ENCODE results near the gene CYB561D1.

Gene CYB561D1

GRCh38 chr1:109530457-109531087 lies 36.7 kb downstream of the CYB561D1 start:
- no peak for DNase-seq (ENCODE audit: low read depth)

GRCh38 chr1:109531380-109531779 lies 37.5 kb downstream of the CYB561D1 start:
- no peak for DNase-seq (ENCODE audit: low read depth)

- no peak for DNase-seq (ENCODE audit: low read depth)
Measured at GRCh38 chr1:109531826-109532364, 38.0 kb downstream of the CYB561D1 start.

GRCh38 chr1:109532365-109533136 lies 38.7 kb downstream of the CYB561D1 start:
- DNase-seq (ENCODE audit: low read depth) = peak; percentile 88

GRCh38 chr1:109534307-109534858 lies 40.5 kb downstream of the CYB561D1 start:
- DNase-seq (ENCODE audit: low read depth) = no peak

DNA sequence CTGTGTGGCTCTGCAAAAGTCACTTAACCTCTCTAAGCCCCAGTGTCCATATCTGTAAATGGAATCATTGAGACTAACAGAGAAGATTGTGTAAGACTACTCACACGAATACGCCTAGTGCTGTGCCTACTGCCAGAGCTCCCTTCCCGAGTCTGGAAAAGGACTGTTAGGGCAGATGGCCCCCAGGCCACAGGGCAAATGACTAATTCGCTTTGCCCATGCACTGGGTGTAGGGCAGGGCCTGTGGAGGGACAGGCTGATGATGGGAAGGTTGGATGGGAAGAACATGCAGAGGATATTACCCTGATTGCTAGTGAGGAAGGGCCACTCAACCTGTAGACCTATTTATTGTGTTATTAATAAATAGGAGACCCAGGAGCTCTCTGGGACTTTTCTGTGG lies 41.6 kb downstream of the CYB561D1 start:
- DNase-seq (ENCODE audit: low read depth) = no peak

DNA sequence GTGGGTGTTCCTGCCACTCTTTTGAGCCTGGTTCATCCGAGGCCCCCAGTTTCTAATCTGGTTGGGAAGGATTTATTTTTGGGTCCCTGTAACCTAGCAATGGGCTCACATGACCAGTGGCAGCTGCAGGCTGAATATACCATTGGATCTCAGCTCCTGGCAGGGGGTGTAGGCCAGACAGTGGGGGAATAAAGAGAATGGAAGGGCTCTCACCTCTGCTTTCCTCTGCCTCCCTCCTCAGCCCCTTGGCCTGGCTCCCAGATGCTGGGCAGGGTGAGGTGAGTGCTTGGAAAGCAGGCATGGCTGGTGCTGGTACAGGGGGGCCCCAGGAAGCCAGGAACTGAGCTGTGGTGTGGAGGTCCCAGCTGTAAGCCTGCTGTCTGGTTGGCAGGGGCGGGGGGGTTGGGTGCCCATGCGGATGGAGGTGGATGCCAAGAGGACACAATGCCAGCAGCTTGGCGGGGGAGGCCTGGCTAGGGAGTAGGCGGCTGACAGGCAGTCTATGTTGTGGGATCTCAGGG lies 42.1 kb downstream of the CYB561D1 start:
- no peak for DNase-seq (ENCODE audit: low read depth)

- DNase-seq (ENCODE audit: low read depth) = no peak
Measured at GRCh38 chr1:109537450-109538178, 43.7 kb downstream of the CYB561D1 start.

DNA sequence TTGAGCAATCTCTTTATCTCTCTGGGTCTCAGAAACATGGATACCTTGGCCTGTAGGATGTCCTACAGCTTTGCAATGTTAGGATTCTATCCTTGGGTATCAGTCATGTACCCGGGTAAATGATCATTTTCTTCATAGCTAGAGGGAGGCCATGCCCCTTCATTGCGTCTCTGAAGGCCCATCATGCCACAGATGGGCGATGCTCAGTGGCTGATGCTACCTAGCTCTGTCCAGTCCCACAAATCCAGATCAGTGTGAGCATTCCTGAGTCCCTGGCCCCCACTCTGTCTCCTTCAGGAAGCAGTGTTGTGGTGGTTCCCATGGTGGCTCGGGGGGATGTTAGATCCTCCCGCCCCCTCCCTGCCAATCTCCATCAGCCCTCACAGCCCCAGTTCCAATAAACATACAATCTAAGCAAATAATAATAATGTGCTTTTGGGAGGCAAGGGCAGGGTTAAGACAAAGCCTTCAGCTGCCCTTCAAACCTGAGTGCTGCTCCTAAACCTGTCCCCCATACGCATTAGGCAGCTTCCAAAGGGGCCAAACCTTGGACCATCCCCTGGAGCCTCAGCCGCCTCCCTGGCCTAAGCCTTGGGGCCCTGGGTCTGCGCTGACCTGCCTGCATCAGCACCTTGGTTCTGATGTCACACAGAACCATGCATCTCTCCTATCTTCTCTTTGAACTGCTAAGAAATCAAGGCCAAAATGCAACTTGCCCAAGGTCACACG lies 45.1 kb downstream of the CYB561D1 start:
- no peak for DNase-seq (ENCODE audit: low read depth)

GRCh38 chr1:109539676-109540075 lies 45.8 kb downstream of the CYB561D1 start, which contains the start of gene GPR61:
GPR61 (plus strand) TSS chr1:109539872; CDS start chr1:109543023, 3,151 bp downstream.
- no peak for DNase-seq (ENCODE audit: low read depth)

DNA sequence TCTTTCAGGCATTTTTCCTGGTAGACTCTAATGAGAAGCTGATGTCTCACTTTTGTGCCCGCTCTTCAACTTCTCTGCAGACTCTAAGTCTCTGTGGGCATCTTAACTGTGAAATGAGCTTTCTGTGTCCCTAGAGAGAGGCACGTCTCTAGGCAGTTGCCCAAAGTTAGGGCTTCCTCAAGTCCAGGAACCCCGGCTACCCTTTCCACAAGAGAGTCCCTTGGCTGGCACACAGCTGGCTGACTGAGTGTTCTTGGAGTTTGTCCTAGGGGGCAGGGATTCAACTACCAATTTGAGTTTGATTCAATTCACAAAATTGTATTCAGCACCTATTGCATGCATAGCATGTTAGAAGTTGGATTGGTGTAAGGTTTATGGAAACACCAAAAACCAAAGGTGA lies 47.2 kb downstream of the CYB561D1 start:
- no peak for DNase-seq (ENCODE audit: low read depth)

DNA sequence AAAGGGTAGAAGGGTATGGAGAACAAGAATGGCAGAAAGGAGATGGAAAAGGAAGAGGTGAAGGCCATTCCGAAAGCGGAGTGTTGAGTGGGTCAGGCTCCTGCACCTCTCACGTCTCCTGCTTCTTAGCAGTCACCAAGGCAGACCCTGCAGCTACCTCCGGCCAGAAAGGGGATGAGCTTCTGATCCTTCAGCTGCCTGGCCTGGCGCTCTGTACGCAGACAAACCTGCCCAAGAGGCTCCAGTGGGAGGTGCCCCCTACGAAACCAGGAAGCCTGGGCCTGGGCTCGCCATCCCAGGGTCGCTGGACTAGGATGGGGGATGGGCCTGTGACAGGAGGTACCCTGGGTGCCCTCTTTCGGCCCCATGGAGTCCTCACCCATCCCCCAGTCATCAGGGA lies 48.8 kb downstream of the CYB561D1 start:
- DNase-seq (ENCODE audit: low read depth) = no peak

DNA sequence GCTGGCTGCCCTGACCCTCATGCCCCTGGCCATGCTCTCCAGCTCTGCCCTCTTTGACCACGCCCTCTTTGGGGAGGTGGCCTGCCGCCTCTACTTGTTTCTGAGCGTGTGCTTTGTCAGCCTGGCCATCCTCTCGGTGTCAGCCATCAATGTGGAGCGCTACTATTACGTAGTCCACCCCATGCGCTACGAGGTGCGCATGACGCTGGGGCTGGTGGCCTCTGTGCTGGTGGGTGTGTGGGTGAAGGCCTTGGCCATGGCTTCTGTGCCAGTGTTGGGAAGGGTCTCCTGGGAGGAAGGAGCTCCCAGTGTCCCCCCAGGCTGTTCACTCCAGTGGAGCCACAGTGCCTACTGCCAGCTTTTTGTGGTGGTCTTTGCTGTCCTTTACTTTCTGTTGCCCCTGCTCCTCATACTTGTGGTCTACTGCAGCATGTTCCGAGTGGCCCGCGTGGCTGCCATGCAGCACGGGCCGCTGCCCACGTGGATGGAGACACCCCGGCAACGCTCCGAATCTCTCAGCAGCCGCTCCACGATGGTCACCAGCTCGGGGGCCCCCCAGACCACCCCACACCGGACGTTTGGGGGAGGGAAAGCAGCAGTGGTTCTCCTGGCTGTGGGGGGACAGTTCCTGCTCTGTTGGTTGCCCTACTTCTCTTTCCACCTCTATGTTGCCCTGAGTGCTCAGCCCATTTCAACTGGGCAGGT lies 49.5 kb downstream of the CYB561D1 start:
- no peak for DNase-seq (ENCODE audit: low read depth)

- no peak for DNase-seq (ENCODE audit: low read depth)
Measured at GRCh38 chr1:109543988-109544735, 50.3 kb downstream of the CYB561D1 start.

DNA sequence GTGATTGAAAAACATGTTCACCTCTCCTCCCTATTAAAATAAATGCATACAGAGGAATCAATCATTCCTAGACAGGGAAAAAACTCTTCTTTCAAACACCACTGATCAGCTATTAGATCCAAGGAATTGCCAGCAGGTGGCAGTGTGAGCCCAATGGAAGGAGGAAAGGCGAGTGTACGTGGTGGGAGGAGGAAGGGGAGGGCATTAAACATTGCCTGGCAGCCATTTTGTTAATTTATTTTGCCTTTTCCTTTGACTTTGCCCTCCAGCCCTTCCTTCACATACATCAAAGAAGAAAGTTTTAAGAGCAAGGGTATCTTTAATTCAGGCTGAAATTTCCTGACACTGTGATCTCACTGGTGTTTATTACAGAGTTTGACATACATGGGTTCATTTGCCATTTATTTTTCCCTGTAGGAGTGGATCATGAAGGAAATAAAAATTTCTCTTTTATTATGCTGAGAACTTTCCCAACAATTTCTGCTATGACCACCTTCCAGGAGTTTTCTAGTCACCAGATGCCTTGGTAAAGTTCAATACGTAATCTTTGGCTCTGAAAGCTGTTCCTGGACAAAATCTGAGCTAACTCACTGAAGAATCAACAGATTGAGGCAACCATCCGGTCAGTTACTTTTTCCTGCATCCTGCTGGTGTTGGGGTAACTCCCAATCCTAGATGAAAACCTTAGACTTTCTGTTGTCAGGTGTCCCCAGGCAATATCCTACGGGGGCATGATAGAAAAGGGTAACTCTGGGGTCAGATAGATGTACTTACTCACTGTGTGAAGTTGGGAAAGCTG lies 52.6 kb downstream of the CYB561D1 start:
- peak; percentile 85 for DNase-seq (ENCODE audit: low read depth)

GRCh38 chr1:109547463-109548320 lies 53.8 kb downstream of the CYB561D1 start:
- DNase-seq (ENCODE audit: low read depth) = no peak

DNA sequence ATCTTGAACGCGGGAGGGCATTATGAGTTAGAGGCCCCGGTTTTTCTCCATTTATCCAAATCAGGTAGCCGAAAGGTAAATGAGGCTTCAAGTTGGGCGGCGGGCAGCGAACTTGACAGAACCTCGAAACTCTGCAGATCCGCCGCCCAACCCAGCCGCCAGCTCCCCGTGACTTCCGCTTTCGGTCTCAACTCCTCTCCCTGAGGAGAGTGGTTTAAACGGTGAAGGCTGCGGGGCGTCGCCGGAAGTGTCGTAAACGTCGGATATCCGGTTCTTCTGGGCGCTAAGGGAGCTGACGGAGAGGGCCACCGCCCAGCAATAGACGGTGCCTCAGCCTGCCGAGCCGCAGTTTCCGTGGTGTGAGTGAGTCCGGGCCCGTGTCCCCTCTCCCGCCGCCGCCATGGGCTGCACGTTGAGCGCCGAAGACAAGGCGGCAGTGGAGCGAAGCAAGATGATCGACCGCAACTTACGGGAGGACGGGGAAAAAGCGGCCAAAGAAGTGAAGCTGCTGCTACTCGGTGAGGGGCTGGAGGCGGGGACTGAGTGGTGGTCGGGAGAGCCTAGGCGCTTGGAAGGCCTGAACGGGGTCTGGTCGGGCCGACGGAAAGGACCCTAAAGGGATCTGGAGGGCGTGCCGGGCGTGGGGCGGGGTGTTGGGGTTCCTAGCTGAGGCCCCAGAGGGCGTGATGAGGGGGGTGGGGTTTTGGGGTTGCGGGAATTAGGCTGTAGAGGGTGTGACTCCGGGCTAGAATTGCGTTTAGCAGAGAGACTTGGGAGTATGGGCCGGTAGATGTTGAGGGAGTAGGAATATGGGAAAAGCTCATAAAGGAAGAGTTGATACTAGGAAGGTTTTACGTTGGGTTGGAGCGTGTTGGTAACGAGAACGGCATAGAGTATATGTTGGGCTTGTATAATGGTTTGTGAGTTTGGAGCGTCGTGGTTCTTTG lies 54.7 kb downstream of the CYB561D1 start, which contains the start of gene GNAI3:
Gene GNAI3, plus strand, starts transcription at position 295 of the 947 bp plus-strand sequence. Its CDS starts 106 bp downstream, at position 401.
- peak; percentile 92 for DNase-seq (ENCODE audit: low read depth)

Measured in activated T-cell treated with anti-CD3 and anti-CD28 coated beads for 24 hours (primary cell).